GM12878 (cell line): Measurements from ENCODE around the gene BDH1. TPM values are rescaled to one million over a fixed set of nuclear protein-coding genes. Genes with fewer than 3 reads are reported as not detected.

Source experiments
- ATAC-seq: fragments of 200-7000 bp; cut with Tn5 transposase; 3 replicates; pipeline ENCODE4 v1.9.1; 2020; ENCODE audit warnings: mild to moderate bottlenecking, moderate library complexity
- BruUV-seq: library from RNA; stranded (reverse); fragments of 400-500 nt; replicated peaks from 2 replicates; lab custom pipeline; 2021; lab: Mats Ljungman, UMichigan
- CTCF ChIA-PET: fragments of 300-600 bp; sonication (Branson Sonifier 250); formaldehyde crosslinking; extraction: SDS; loops from one replicate; lab custom pipeline; 2021; ENCODE audit warnings: inconsistent platforms; lab: Yijun Ruan, JAX
- POLR2A ChIA-PET: fragments of 350-600 bp; formaldehyde crosslinking; extraction: SDS; loops from one replicate; lab custom pipeline; 2021; ENCODE audit warnings: inconsistent platforms; lab: Charles Lee
- RAD21 ChIA-PET: fragments of 300-600 bp; sonication (Branson Sonifier 250); formaldehyde crosslinking; loops from one replicate; lab custom pipeline; 2023; ENCODE audit warnings: antibody characterized with exemption; ENCODE audit not compliant: unreplicated experiment; lab: Charles Lee
- SMC1A ChIA-PET: fragments of 300-600 bp; sonication (Branson Sonifier 250); formaldehyde crosslinking; loops from one replicate; lab custom pipeline; 2023; ENCODE audit not compliant: unreplicated experiment, uncharacterized antibody; lab: Charles Lee
- DNase-seq: peaks from one replicate; pipeline ENCODE4 v3.0.0-alpha.2; 2011; ENCODE audit warnings: low read depth, low spot score
- FAIRE-seq: peaks from 3 replicates; lab custom pipeline; 2011; peaks lifted over from hg19 to GRCh38; lab: Jason Lieb, UNC
- H2AFZ ChIP-seq: 2 replicates; pipeline ENCODE4 v1.6.0; 2011; ENCODE audit warnings: low read depth, low read length, control low read depth; ENCODE audit not compliant: control insufficient read depth
- H3K27ac ChIP-seq: 2 replicates; pipeline ENCODE4 v1.5.1; 2011; ENCODE audit warnings: control low read depth; ENCODE audit not compliant: control insufficient read depth, insufficient read depth
- H3K27me3 ChIP-seq, 2 experiments: replicated peaks in 1 of 2; 2 replicates each; pipeline versions ENCODE4 v1.6.0 to v1.6.1; 2011; ENCODE audit warnings: low read length in 1 of 2; ENCODE audit not compliant: control insufficient read depth in 2 of 2, insufficient read depth in 2 of 2
- H3K36me3 ChIP-seq, 2 experiments: 2 replicates each; pipeline ENCODE4 v1.5.1; 2011; ENCODE audit warnings: low read length in 1 of 2; ENCODE audit not compliant: control insufficient read depth in 2 of 2, insufficient read depth in 2 of 2
- H3K4me1 ChIP-seq: 2 replicates; pipeline ENCODE4 v1.6.1; 2011; ENCODE audit warnings: mild to moderate bottlenecking, low read length, moderate library complexity, mixed read lengths; ENCODE audit not compliant: control insufficient read depth, insufficient read depth
- H3K4me2 ChIP-seq: 2 replicates; pipeline ENCODE4 v1.6.0; 2011; ENCODE audit warnings: control low read depth; ENCODE audit not compliant: control insufficient read depth, insufficient read depth
- H3K4me3 ChIP-seq: fragments of 200-600 bp; sonication (generic); 2 replicates; pipeline ENCODE4 v1.5.1; 2016
- H3K79me2 ChIP-seq: 2 replicates; pipeline ENCODE4 v1.6.0; 2011; ENCODE audit warnings: low read length; ENCODE audit not compliant: control insufficient read depth, insufficient read depth
- H3K9ac ChIP-seq: 2 replicates; pipeline ENCODE4 v1.8.0; 2011; ENCODE audit warnings: low read length, control low read depth, mixed read lengths; ENCODE audit not compliant: control insufficient read depth, insufficient read depth
- H3K9me3 ChIP-seq: replicated peaks from 3 replicates; pipeline ENCODE4 v1.5.1; 2011; ENCODE audit warnings: mild to moderate bottlenecking, low read length; ENCODE audit not compliant: control insufficient read depth, insufficient read depth
- H4K20me1 ChIP-seq: 2 replicates; pipeline ENCODE4 v1.6.0; 2011; ENCODE audit not compliant: control insufficient read depth, insufficient read depth
- BHLHE40 ChIP-seq, 2 experiments: fragments of 450-650 bp in 1 of 2; IDR thresholded peaks; 2 replicates each; pipeline ENCODE4 v1.6.1; 2011 to 2017; ENCODE audit warnings: low read depth in 2 of 2, borderline replicate concordance in 1 of 2, improper control_type of control experiment in 1 of 2, low read length in 1 of 2, mild to moderate bottlenecking in 1 of 2
- EED ChIP-seq: sonication (generic); IDR thresholded peaks from 2 replicates; pipeline ENCODE4 v1.6.1; 2016; ENCODE audit warnings: antibody characterized with exemption, low read depth
- IKZF2 ChIP-seq, 2 experiments: fragments of 450-650 bp; IDR thresholded peaks; 2 replicates each; pipeline ENCODE4 v1.6.1; 2017; ENCODE audit warnings: mild to moderate bottlenecking in 2 of 2, moderate library complexity in 2 of 2
- MEF2B ChIP-seq: fragments of 450-650 bp; IDR thresholded peaks from 2 replicates; pipeline ENCODE4 v1.6.1; 2018; ENCODE audit warnings: mild to moderate bottlenecking, moderate library complexity; ENCODE audit not compliant: partially characterized antibody, poor library complexity, severe bottlenecking
- NFIC ChIP-seq: IDR thresholded peaks from 2 replicates; pipeline ENCODE4 v1.6.1; 2012; ENCODE audit warnings: low read depth, mild to moderate bottlenecking, inconsistent platforms, low read length, moderate library complexity
- NFXL1 ChIP-seq: fragments of 450-650 bp; IDR thresholded peaks from 2 replicates; pipeline ENCODE4 v1.6.1; 2017; ENCODE audit warnings: antibody characterized with exemption, mild to moderate bottlenecking, borderline replicate concordance
- NFYA ChIP-seq: IDR thresholded peaks from 2 replicates; pipeline ENCODE4 v1.6.1; 2011; ENCODE audit warnings: low read depth, mild to moderate bottlenecking, low read length, improper control_type of control experiment, borderline replicate concordance
- POLR2AphosphoS5 ChIP-seq: IDR thresholded peaks from 2 replicates; pipeline ENCODE4 v1.6.1; 2011; ENCODE audit warnings: mild to moderate bottlenecking, low read length, inconsistent platforms
- RB1 ChIP-seq: fragments of 450-650 bp; formaldehyde crosslinking; IDR thresholded peaks from 2 replicates; pipeline ENCODE4 v1.6.1; 2017; ENCODE audit warnings: mild to moderate bottlenecking, borderline replicate concordance
- RFX5 ChIP-seq: IDR thresholded peaks from 2 replicates; pipeline ENCODE4 v1.6.1; 2011; ENCODE audit warnings: low read depth, low read length, improper control_type of control experiment
- SMC3 ChIP-seq: IDR thresholded peaks from 2 replicates; pipeline ENCODE4 v1.6.1; 2011; ENCODE audit warnings: low read length, improper control_type of control experiment, borderline replicate concordance
- YY1 ChIP-seq: IDR thresholded peaks from 2 replicates; pipeline ENCODE4 v1.6.1; 2011; ENCODE audit warnings: low read depth, mild to moderate bottlenecking, low read length
- ZZZ3 ChIP-seq: IDR thresholded peaks from 2 replicates; pipeline ENCODE4 v1.6.1; 2011; ENCODE audit warnings: low read depth; ENCODE audit not compliant: control insufficient read depth, insufficient read length
- WGBS: methylation state at CpG from one replicate; pipeline ENCODE4 v1.1.6; 2016; ENCODE audit warnings: low lambda C conversion rate; ENCODE audit not compliant: insufficient replicate concordance, insufficient coverage; ENCODE audit errors: missing lambda C conversion rate; 5-methylcytosine and 5-hydroxymethylcytosine counted together
- in situ Hi-C: fragments of 300-500 bp; cut with MboI; formaldehyde crosslinking; loops from 9 replicates; pipeline ENCODE4 v1.14.3; 2018; ENCODE audit warnings: mixed read lengths
- intact Hi-C: fragments of 100-400 bp; cut with micrococcal nuclease; formaldehyde crosslinking; loops from one replicate; pipeline ENCODE4 v1.14.2; 2022; ENCODE audit not compliant: unreplicated experiment
- polyA plus RNA-seq, 11 experiments: library from polyadenylated mRNA; depleted of rRNA in 4 of 11; unstranded in 6 of 11; stranded (reverse) in 5 of 11; fragments of >200 nt; fragmentation: Nextera tagmentation in 4 of 11; fragmentation: Illumina TruSeq in 1 of 11; extraction: Ambion mirVana in 4 of 11; extraction: Trizol in 1 of 11; gene quantifications; 1 replicate in 1 of 11; 2 replicates in 10 of 11; pipeline versions ENCODE4 v1.2.1 to v1.2.3, GENCODE V29; 2011 to 2016; ENCODE audit warnings: inconsistent platforms in 2 of 11, missing spikeins in 2 of 11, low read depth in 1 of 11
- total RNA-seq, 4 experiments: library from RNA; depleted of rRNA in 3 of 4; stranded (reverse); fragments of >200 nt in 3 of 4; fragmentation: Illumina TruSeq in 1 of 4; extraction: Trizol in 1 of 4; gene quantifications; 2 replicates each; pipeline versions ENCODE4 v1.2.1 to v1.2.3, GENCODE V29; 2013 to 2021
- TF ChIP-seq, protein P1 (sequence below), 3 experiments: IDR thresholded peaks in 2 of 3; conservative IDR thresholded peaks in 1 of 3; 2 replicates each; pipeline ENCODE4 v1.5.1; 2011; ENCODE audit warnings: low read depth in 3 of 3, low read length in 3 of 3, mild to moderate bottlenecking in 3 of 3, control low read depth in 2 of 3, moderate library complexity in 2 of 3, inconsistent platforms in 1 of 3, mixed read lengths in 1 of 3; ENCODE audit not compliant: control insufficient read depth in 2 of 3, insufficient read depth in 1 of 3; ENCODE audit errors: extremely low read depth in 1 of 3
- TF ChIP-seq, protein P2 (sequence below): fragments of 450-650 bp; IDR thresholded peaks from 2 replicates; pipeline ENCODE4 v1.6.1; 2017; ENCODE audit warnings: antibody characterized with exemption, mild to moderate bottlenecking, moderate library complexity

The BDH1 gene
- total and polyA plus RNA-seq, 10 of the 15 experiments (the other 5 are each of a cell fraction or from before 2014, with no cell fraction given), result 11.3 to 84.5 (median 60.3) TPM

DNA sequence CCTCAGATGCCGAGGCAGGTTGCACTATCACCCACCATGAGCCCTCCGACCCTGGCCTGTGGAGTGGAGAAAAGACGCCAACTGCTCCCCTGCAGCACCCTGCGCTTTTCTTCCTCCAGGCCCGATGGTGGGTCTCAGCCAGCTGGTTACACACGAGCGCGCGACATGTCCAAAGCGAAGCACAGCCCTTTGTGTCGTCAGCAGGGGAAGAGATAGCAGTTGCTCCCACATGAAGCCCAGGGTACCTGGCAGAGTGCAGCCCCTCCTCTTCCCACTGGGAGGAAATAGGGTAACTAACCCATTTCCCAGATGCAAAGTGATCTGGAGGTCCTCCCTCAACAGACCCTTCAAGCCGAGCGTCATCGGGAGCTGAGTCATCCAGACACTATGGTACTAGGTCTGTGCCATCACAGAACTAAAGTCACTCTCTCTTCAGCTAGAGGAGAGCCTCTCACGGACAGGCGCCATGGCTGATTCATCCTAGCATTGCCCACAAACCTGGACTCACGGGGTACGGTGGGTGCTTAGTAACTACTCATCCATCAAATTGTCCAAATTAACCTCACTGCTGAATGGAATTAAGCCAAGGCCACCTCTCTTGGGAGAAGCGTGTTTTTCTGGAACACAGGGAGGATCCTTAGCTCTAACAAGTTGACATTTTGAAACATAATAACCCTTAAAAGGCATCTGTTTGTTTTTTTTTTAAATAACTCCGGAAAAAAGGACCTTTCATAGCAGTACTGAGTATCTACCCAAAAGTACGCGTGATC lies 45.2 kb upstream of the BDH1 start (continued):
- TF ChIP-seq NFYA, result no peak
- TF ChIP-seq IKZF2 (IDR thresholded peaks at IDR 0.05), result no peak
- TF ChIP-seq NFXL1, result no peak
- no peak for TF ChIP-seq RB1
- no peak for TF ChIP-seq ZZZ3

DNA sequence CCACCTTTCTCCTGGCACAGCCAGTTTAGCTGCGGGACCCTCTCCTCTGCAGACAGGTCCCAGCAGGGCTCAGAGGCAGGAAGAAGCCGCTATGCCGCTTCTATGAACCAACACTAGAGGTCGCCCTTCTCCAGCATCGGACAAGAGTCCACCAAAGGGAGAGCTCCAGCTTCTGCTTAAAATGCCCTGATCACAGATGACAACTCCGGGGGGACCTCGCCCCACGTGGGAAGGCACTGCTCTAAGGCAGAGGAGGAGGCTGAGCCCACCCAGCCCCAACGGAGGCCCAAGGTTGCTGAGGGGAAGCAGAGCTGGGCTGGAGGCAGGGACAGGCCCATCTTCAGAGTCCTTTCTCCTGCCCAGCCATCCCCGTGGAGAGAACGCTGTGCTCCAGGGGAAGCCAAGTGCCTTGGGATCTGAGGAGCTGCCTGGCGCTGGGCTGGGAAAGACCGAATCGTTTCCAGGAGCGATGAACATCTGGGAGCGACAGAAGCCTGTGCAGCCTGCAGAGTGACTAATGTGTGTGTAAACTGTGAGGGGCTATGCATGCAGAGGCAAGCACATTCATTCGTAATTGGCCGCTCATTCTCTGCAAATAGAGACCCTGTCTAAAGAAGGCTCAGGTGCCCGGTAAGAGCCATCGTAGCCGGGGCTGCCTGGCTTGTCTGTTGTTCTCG lies 43.5 kb upstream of the BDH1 start:
- peak; percentile 100 for ATAC-seq
- H4K20me1 ChIP-seq, result no peaks in the 10 kb centered on the region
- H3K4me1 ChIP-seq, result peaks cover 2% of the 10 kb centered on the region; the same call in 1 of the 2 replicates
- no peaks in the 10 kb centered on the region for H3K9me3 ChIP-seq
- no peaks in the 10 kb centered on the region for H3K27me3 ChIP-seq
- H3K9ac ChIP-seq, result no peak overlapping the region
- ChIA-PET SMC1A (interaction anchor here (0.6 to 1.6 kb wide), 11 partner anchors 10 to 338 kb away, joined by 3 to 7 read pairs (median 4); no protein-coding TSS in a partner anchor), POLR2A (interaction anchor here (0.6 to 0.9 kb wide), 2 partner anchors 106 to 217 kb away, joined by 6 to 10 read pairs; no protein-coding TSS in a partner anchor), RAD21 (interaction anchor here (1.0 to 1.6 kb wide), 9 partner anchors 8 to 375 kb away, joined by 3 to 5 read pairs (median 4); no protein-coding TSS in a partner anchor), CTCF (interaction anchor here (0.6 to 5.2 kb wide), 34 partner anchors 10 to 375 kb away, joined by 3 to 59 read pairs (median 4); no protein-coding TSS in a partner anchor)
- BruUV-seq, result no TSS peak
- no peak overlapping the region for H3K4me3 ChIP-seq
- peak; percentile 23 for DNase-seq
- in situ Hi-C loops, result no loop called here
- no peaks in the 10 kb centered on the region for H3K79me2 ChIP-seq
- intact Hi-C loops, result loop anchor here (2.0 to 5.0 kb wide), 2 partner anchors 68 to 204 kb away; no protein-coding TSS in a partner anchor
- 37% methylated on average over 22 of the region's 22 CpGs for WGBS
- no peak overlapping the region for H3K4me2 ChIP-seq
- peak overlapping the region; percentile 9; the same call in 1 of the 2 replicates for H2AFZ ChIP-seq
- H3K36me3 ChIP-seq, result no peaks in the 10 kb centered on the region
- FAIRE-seq, result peak; percentile 75
- H3K27ac ChIP-seq, result no peak overlapping the region
- TF ChIP-seq YY1 (peak; percentile 55; the same call in 1 of the 2 replicates), MEF2B (peak; percentile 88), POLR2AphosphoS5 (no peak), EED (no peak), NFIC (no peak), RFX5 (peak; percentile 46; the same call in 1 of the 2 replicates), BHLHE40 (IDR thresholded peaks at IDR 0.05; ENCODE audit: borderline replicate concordance in 1 of 2, low read depth in 2 of 2, low read length in 1 of 2) (0 out of 4 replicates have a peak, but pooled peaks of 1 of the 2 experiments have one; percentile 35), SMC3 (peak; percentile 87)
- TF ChIP-seq, protein P1, sequence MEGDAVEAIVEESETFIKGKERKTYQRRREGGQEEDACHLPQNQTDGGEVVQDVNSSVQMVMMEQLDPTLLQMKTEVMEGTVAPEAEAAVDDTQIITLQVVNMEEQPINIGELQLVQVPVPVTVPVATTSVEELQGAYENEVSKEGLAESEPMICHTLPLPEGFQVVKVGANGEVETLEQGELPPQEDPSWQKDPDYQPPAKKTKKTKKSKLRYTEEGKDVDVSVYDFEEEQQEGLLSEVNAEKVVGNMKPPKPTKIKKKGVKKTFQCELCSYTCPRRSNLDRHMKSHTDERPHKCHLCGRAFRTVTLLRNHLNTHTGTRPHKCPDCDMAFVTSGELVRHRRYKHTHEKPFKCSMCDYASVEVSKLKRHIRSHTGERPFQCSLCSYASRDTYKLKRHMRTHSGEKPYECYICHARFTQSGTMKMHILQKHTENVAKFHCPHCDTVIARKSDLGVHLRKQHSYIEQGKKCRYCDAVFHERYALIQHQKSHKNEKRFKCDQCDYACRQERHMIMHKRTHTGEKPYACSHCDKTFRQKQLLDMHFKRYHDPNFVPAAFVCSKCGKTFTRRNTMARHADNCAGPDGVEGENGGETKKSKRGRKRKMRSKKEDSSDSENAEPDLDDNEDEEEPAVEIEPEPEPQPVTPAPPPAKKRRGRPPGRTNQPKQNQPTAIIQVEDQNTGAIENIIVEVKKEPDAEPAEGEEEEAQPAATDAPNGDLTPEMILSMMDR (IDR thresholded peaks at IDR 0.05 in 2 of 3, conservative IDR thresholded peaks at IDR 0.05 in 1 of 3; ENCODE audit: control insufficient read depth in 2 of 3, extremely low read depth in 1 of 3, insufficient read depth in 1 of 3, low read depth in 3 of 3, low read length in 3 of 3), result peak; percentile 90 to 94 (median 94)
- TF ChIP-seq, protein P2, sequence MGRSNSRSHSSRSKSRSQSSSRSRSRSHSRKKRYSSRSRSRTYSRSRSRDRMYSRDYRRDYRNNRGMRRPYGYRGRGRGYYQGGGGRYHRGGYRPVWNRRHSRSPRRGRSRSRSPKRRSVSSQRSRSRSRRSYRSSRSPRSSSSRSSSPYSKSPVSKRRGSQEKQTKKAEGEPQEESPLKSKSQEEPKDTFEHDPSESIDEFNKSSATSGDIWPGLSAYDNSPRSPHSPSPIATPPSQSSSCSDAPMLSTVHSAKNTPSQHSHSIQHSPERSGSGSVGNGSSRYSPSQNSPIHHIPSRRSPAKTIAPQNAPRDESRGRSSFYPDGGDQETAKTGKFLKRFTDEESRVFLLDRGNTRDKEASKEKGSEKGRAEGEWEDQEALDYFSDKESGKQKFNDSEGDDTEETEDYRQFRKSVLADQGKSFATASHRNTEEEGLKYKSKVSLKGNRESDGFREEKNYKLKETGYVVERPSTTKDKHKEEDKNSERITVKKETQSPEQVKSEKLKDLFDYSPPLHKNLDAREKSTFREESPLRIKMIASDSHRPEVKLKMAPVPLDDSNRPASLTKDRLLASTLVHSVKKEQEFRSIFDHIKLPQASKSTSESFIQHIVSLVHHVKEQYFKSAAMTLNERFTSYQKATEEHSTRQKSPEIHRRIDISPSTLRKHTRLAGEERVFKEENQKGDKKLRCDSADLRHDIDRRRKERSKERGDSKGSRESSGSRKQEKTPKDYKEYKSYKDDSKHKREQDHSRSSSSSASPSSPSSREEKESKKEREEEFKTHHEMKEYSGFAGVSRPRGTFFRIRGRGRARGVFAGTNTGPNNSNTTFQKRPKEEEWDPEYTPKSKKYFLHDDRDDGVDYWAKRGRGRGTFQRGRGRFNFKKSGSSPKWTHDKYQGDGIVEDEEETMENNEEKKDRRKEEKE, result no peak
